Panc1 (cell line): ENCODE data around the gene TMPRSS11B. TPM values are rescaled to one million over a fixed set of nuclear protein-coding genes. Genes with fewer than 3 reads are reported as not detected.

Experiments
- ATAC-seq: fragments of 200-7000 bp; cut with Tn5 transposase; 2 replicates; pipeline ENCODE4 v1.9.1; 2020; ENCODE audit warnings: mild to moderate bottlenecking, moderate library complexity
- BruUV-seq: library from RNA; stranded (reverse); fragments of 400-500 nt; replicated peaks from 2 replicates; lab custom pipeline; 2021; lab: Mats Ljungman, UMichigan
- CTCF ChIA-PET: fragments of 300-600 bp; sonication (Branson Sonifier 250); formaldehyde crosslinking; loops from one replicate; lab custom pipeline; 2022; ENCODE audit warnings: antibody characterized with exemption; lab: Charles Lee
- POLR2A ChIA-PET: fragments of 300-600 bp; sonication (Branson Sonifier 250); formaldehyde crosslinking; loops from one replicate; lab custom pipeline; 2022; ENCODE audit warnings: antibody characterized with exemption; lab: Charles Lee
- DNase-seq: peaks from one replicate; pipeline ENCODE4 v3.0.0-alpha.2; 2010; ENCODE audit warnings: low read depth, low spot score
- H3K27ac ChIP-seq: 2 replicates; pipeline ENCODE4 v1.5.1; 2011; ENCODE audit warnings: mild to moderate bottlenecking, low read length, inconsistent platforms
- H3K27me3 ChIP-seq: fragments of 200-500 bp; sonication (Bioruptor generic); 2 replicates; pipeline ENCODE4 v1.6.0; 2014; ENCODE audit warnings: low read length, inconsistent platforms; ENCODE audit not compliant: control insufficient read depth, insufficient read depth
- H3K36me3 ChIP-seq: fragments of 200-500 bp; sonication (Bioruptor generic); 2 replicates; pipeline ENCODE4 v1.5.1; 2014; ENCODE audit warnings: inconsistent platforms, mild to moderate bottlenecking, low read length, moderate library complexity; ENCODE audit not compliant: control insufficient read depth, insufficient read depth
- H3K4me1 ChIP-seq: 2 replicates; pipeline ENCODE4 v1.5.1; 2011; ENCODE audit warnings: inconsistent platforms, mild to moderate bottlenecking, low read length, moderate library complexity; ENCODE audit not compliant: control insufficient read depth, insufficient read depth
- H3K4me3 ChIP-seq, 2 experiments: 2 replicates each; pipeline ENCODE4 v1.5.1; 2011 to 2012; ENCODE audit warnings: low read depth in 2 of 2, low read length in 2 of 2, mild to moderate bottlenecking in 2 of 2, inconsistent platforms in 1 of 2, moderate library complexity in 1 of 2
- H3K9me3 ChIP-seq: fragments of 200-500 bp; sonication (Bioruptor generic); 2 replicates; pipeline ENCODE4 v1.5.1; 2014; ENCODE audit warnings: low read depth, mild to moderate bottlenecking, inconsistent platforms, low read length, moderate library complexity; ENCODE audit not compliant: control insufficient read depth, insufficient read depth
- CTCF ChIP-seq: fragments of 450-650 bp; IDR thresholded peaks from 2 replicates; pipeline ENCODE4 v1.5.1; 2017; ENCODE audit warnings: mild to moderate bottlenecking
- POLR2AphosphoS5 ChIP-seq: IDR thresholded peaks from 2 replicates; pipeline ENCODE4 v1.6.1; 2012; ENCODE audit warnings: mild to moderate bottlenecking, low read depth, low read length, moderate library complexity
- REST ChIP-seq, 2 experiments: IDR thresholded peaks; 2 replicates each; pipeline ENCODE4 v1.6.1; 2011 to 2012; ENCODE audit warnings: low read depth in 2 of 2, control low read depth in 1 of 2, low read length in 1 of 2, mild to moderate bottlenecking in 1 of 2, moderate library complexity in 1 of 2; ENCODE audit not compliant: insufficient read depth in 1 of 2
- SIN3A ChIP-seq: IDR thresholded peaks from 2 replicates; pipeline ENCODE4 v1.6.1; 2012; ENCODE audit warnings: low read depth, mild to moderate bottlenecking, low read length, moderate library complexity, borderline replicate concordance; ENCODE audit not compliant: insufficient read depth
- TCF7L2 ChIP-seq: IDR thresholded peaks from 2 replicates; pipeline ENCODE4 v1.6.1; 2011; ENCODE audit warnings: mild to moderate bottlenecking, low read depth, low read length, inconsistent platforms
- in situ Hi-C: cut with HindIII; loops from 2 replicates; pipeline ENCODE4 v1.10.0; 2016; ENCODE audit warnings: low sequenced_read_pairs, low pct_unique_long_range_greater_than_20kb
- intact Hi-C: fragments of 100-400 bp; cut with micrococcal nuclease; formaldehyde crosslinking; loops from one replicate; pipeline ENCODE4 v1.10.0; 2022; ENCODE audit not compliant: unreplicated experiment
- total RNA-seq: library from RNA; stranded (reverse); gene quantifications from one replicate; pipeline ENCODE4 v1.2.1, GENCODE V29; 2021; ENCODE audit not compliant: unreplicated experiment

The TMPRSS11B gene
- total RNA-seq, 1 experiment from 2014 or later: not detected

- in situ Hi-C loops: no loop called here
- TF ChIP-seq POLR2AphosphoS5 (no peak), CTCF (no peak), TCF7L2 (no peak), REST (IDR thresholded peaks at IDR 0.05; ENCODE audit: insufficient read depth in 1 of 2, low read depth in 2 of 2, low read length in 1 of 2) (no peak), SIN3A (no peak)
Measured at GRCh38 chr4:68278029-68278428, 32.5 kb upstream of the TMPRSS11B start.

GRCh38 chr4:68277627-68278026 lies 32.1 kb upstream of the TMPRSS11B start:
- TF ChIP-seq POLR2AphosphoS5 (no peak), TCF7L2 (no peak), CTCF (no peak), REST (IDR thresholded peaks at IDR 0.05; ENCODE audit: insufficient read depth in 1 of 2, low read depth in 2 of 2, low read length in 1 of 2) (no peak), SIN3A (no peak)
- in situ Hi-C loops: no loop called here
- no peaks in the 10 kb centered on the region for H3K36me3 ChIP-seq
- ATAC-seq (no peak), DNase-seq (no peak)
- no peaks in the 10 kb centered on the region for H3K9me3 ChIP-seq
- POLR2A ChIA-PET: no interaction called here
- no peak overlapping the region for H3K27ac ChIP-seq
- intact Hi-C loops: no loop called here
- no TSS peak for BruUV-seq
- CTCF ChIA-PET: no interaction called here
- H3K4me1 ChIP-seq: no peaks in the 10 kb centered on the region
- no peaks in the 10 kb centered on the region for H3K27me3 ChIP-seq
- no peak overlapping the region for H3K4me3 ChIP-seq

More at GRCh38 chr4:68278029-68278428, 32.5 kb upstream of the TMPRSS11B start:
- CTCF ChIA-PET: no interaction called here
- POLR2A ChIA-PET: no interaction called here
- DNase-seq: no peak
- BruUV-seq: no TSS peak
- Histone ChIP-seq H3K4me1 (no peaks in the 10 kb centered on the region), H3K27me3 (no peaks in the 10 kb centered on the region), H3K4me3 (no peak overlapping the region), H3K27ac (no peak overlapping the region), H3K9me3 (no peaks in the 10 kb centered on the region), H3K36me3 (no peaks in the 10 kb centered on the region)
- intact Hi-C loops: no loop called here
- no peak for ATAC-seq
